Measurements from ENCODE around the gene WFDC12. TPM values are rescaled to one million over a fixed set of nuclear protein-coding genes. Genes with fewer than 3 reads are reported as not detected.

WFDC12 gene
- total RNA-seq, 1 donor from 2014 or later = not detected

DNA sequence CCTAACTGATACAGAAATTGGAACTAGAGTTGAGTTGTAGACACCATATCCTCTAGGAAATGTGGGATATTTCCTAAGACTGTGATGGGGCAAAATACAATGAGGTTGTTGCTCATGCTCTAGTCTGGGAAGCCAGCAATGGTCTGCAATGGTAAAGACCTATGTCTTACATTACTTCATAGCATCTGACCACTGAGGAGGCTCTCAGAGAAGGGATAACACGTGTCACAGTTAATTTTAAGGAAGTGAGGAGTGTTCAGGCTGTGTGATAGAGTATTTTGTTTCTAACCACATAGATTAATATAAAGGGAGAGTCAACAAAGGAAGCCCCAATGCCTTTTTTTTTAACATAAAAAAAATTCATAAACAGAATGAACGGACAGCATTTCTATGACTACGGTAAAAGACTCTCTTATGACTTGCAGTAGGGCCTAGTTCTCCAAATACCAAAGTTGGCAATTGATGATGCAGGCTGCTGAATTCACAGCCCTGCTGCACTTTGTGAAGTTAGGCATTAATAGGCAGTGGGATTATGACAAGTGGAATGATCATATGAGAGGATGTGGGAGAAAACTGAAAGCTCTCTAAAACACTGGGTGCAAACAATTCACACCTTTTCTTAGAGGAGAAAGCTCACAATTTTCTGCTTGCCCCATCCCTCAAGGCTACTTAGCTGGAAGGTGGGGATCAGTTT, 37.0 kb downstream of the WFDC12 start:
- no peak for TF ChIP-seq CTCF (IDR thresholded peaks at IDR 0.05; ENCODE audit: partially characterized antibody, unreplicated experiment)
- no peaks in the 10 kb centered on the region for H3K27me3 Mint-ChIP-seq (ENCODE audit: unreplicated experiment)
- H3K4me1 Mint-ChIP-seq (ENCODE audit: low read depth, unreplicated experiment) = peaks cover 7% of the 10 kb centered on the region

GRCh38 chr20:45085867-45086266, 38.4 kb downstream of the WFDC12 start:
- no peak for DNase-seq
- no peaks in the 10 kb centered on the region for H3K9me3 Mint-ChIP-seq (ENCODE audit: unreplicated experiment)
- peaks cover 2% of the 10 kb centered on the region for H3K4me1 Mint-ChIP-seq (ENCODE audit: low read depth, unreplicated experiment)
- no peak overlapping the region for H3K4me3 Mint-ChIP-seq (ENCODE audit: unreplicated experiment)
- TF ChIP-seq CTCF (IDR thresholded peaks at IDR 0.05; ENCODE audit: partially characterized antibody, unreplicated experiment) = no peak
- peaks cover 5% of the 10 kb centered on the region for H3K36me3 Mint-ChIP-seq (ENCODE audit: unreplicated experiment)
- no peaks in the 10 kb centered on the region for H3K27me3 Mint-ChIP-seq (ENCODE audit: unreplicated experiment)
- no peak overlapping the region for H3K27ac Mint-ChIP-seq (ENCODE audit: unreplicated experiment)

More for the DNA sequence above, 37.0 kb downstream of the WFDC12 start:
- DNase-seq = no peak
- H3K4me3 Mint-ChIP-seq (ENCODE audit: unreplicated experiment) = no peak overlapping the region
- H3K9me3 Mint-ChIP-seq (ENCODE audit: unreplicated experiment) = no peaks in the 10 kb centered on the region
- no peak overlapping the region for H3K27ac Mint-ChIP-seq (ENCODE audit: unreplicated experiment)
- no peaks in the 10 kb centered on the region for H3K36me3 Mint-ChIP-seq (ENCODE audit: unreplicated experiment)

- Mint-ChIP-seq H3K27ac (ENCODE audit: unreplicated experiment) (no peak overlapping the region), H3K4me1 (ENCODE audit: low read depth, unreplicated experiment) (no peaks in the 10 kb centered on the region), H3K4me3 (ENCODE audit: unreplicated experiment) (no peak overlapping the region), H3K27me3 (ENCODE audit: unreplicated experiment) (no peaks in the 10 kb centered on the region), H3K36me3 (ENCODE audit: unreplicated experiment) (peaks cover 5% of the 10 kb centered on the region), H3K9me3 (ENCODE audit: unreplicated experiment) (no peaks in the 10 kb centered on the region)
- TF ChIP-seq CTCF (IDR thresholded peaks at IDR 0.05; ENCODE audit: partially characterized antibody, unreplicated experiment) = no peak
- DNase-seq = no peak
Measured at GRCh38 chr20:45085289-45085688, 39.0 kb downstream of the WFDC12 start.

DNA sequence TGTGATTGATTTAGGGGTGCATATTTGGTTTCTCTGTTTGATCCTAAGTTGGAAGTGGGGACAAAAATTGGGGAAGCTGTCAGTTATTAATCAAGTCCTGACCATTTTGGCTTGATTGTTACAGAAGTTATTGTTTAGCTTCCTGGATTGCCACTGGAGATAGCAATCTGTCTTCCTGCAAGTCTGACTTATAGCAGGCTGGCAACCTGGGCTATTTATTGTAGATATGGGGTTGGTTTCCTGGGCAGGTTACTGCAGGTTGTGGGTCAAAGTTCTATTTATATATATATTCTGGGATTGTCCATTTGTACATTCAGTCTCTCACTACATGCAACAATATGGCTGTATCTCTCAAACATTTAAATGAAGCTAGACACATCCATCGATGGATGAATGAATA, 41.1 kb downstream of the WFDC12 start:
- H3K4me1 Mint-ChIP-seq (ENCODE audit: low read depth, unreplicated experiment) = no peaks in the 10 kb centered on the region

More for the DNA sequence above, 41.1 kb downstream of the WFDC12 start:
- Mint-ChIP-seq H3K9me3 (ENCODE audit: unreplicated experiment) (no peaks in the 10 kb centered on the region), H3K27ac (ENCODE audit: unreplicated experiment) (no peak overlapping the region), H3K36me3 (ENCODE audit: unreplicated experiment) (peaks cover 5% of the 10 kb centered on the region), H3K27me3 (ENCODE audit: unreplicated experiment) (no peaks in the 10 kb centered on the region), H3K4me3 (ENCODE audit: unreplicated experiment) (no peak overlapping the region)
- no peak for TF ChIP-seq CTCF (IDR thresholded peaks at IDR 0.05; ENCODE audit: partially characterized antibody, unreplicated experiment)
- no peak for DNase-seq

Data from glutamatergic neuron (in vitro differentiated cells).